ENCODE measurements around the gene PLPP7.
"Not testable (repeated sequence)": the region's sequence is repeated elsewhere in the genome, so short reads cannot be mapped to it uniquely, and the experiment has no call there.

The PLPP7 gene

GRCh38 chr9:131266266-131267229, 23.0 kb upstream of the PLPP7 start:
- no peak for DNase-seq (ENCODE audit: low read depth in 2 of 2)

- DNase-seq (ENCODE audit: low read depth in 2 of 2) = no peak
These were observed 19.1 kb upstream of the PLPP7 start for GRCh38 chr9:131270171-131271015.

- DNase-seq (ENCODE audit: low read depth in 2 of 2) = not testable (repeated sequence)
These were observed 18.6 kb upstream of the PLPP7 start for GRCh38 chr9:131271016-131271273.

- no peak for DNase-seq (ENCODE audit: low read depth in 2 of 2)
These were observed 18.0 kb upstream of the PLPP7 start for GRCh38 chr9:131271506-131271931.

- no peak for DNase-seq (ENCODE audit: low read depth in 2 of 2)
These were observed 17.3 kb upstream of the PLPP7 start for GRCh38 chr9:131272212-131272611.

GRCh38 chr9:131273146-131273855, 16.2 kb upstream of the PLPP7 start:
- no peak for DNase-seq (ENCODE audit: low read depth in 2 of 2)

- DNase-seq (ENCODE audit: low read depth in 2 of 2) = no peak
These were observed 15.5 kb upstream of the PLPP7 start for GRCh38 chr9:131273856-131274673.

GRCh38 chr9:131274674-131275331, 14.7 kb upstream of the PLPP7 start:
- no peak for DNase-seq (ENCODE audit: low read depth in 2 of 2)

GRCh38 chr9:131275332-131276093, 14.0 kb upstream of the PLPP7 start:
- no peak for DNase-seq (ENCODE audit: low read depth in 2 of 2)

- no peak for DNase-seq (ENCODE audit: low read depth in 2 of 2)
These were observed 13.2 kb upstream of the PLPP7 start, which contains the start of gene FAM78A for GRCh38 chr9:131276094-131276888. FAM78A (minus strand) TSS chr9:131276510; CDS start chr9:131276179, 331 bp downstream.

GRCh38 chr9:131276891-131277286, 12.6 kb upstream of the PLPP7 start:
- no peak for DNase-seq (ENCODE audit: low read depth in 2 of 2)

- no peak for DNase-seq (ENCODE audit: low read depth in 2 of 2)
These were observed 12.1 kb upstream of the PLPP7 start for GRCh38 chr9:131277287-131277909.

- DNase-seq (ENCODE audit: low read depth in 2 of 2) = no peak
These were observed 11.4 kb upstream of the PLPP7 start for GRCh38 chr9:131277910-131278701.

GRCh38 chr9:131278702-131279111, 10.8 kb upstream of the PLPP7 start:
- DNase-seq (ENCODE audit: low read depth in 2 of 2) = no peak

- no peak for DNase-seq (ENCODE audit: low read depth in 2 of 2)
These were observed 10.2 kb upstream of the PLPP7 start for GRCh38 chr9:131279196-131279862.

- DNase-seq (ENCODE audit: low read depth in 2 of 2) = no peak
These were observed 9.5 kb upstream of the PLPP7 start for GRCh38 chr9:131279863-131280570.

- no peak for DNase-seq (ENCODE audit: low read depth in 2 of 2)
These were observed 8.9 kb upstream of the PLPP7 start for GRCh38 chr9:131280660-131281059.

Measured in stimulated activated CD8-positive, alpha-beta memory T cell treated with anti-CD3 and anti-CD28 coated beads, Interleukin-2, amount 100 ng/mL, for 1 hour (primary cell).